Endodermal cell (in vitro differentiated cells): ENCODE measurements around the gene TMBIM6. TPM values are rescaled to one million over a fixed set of nuclear protein-coding genes. Genes with fewer than 3 reads are reported as not detected.

Source experiments
- DNase-seq: peaks from one replicate; pipeline ENCODE4 v3.0.0-alpha.2; 2017
- H3K27ac ChIP-seq: 2 replicates; pipeline ENCODE4 v1.5.1; 2013; ENCODE audit warnings: mild to moderate bottlenecking, low read depth, low read length, moderate library complexity
- H3K27me3 ChIP-seq: 2 replicates; pipeline ENCODE4 v1.6.1; 2013; ENCODE audit warnings: mild to moderate bottlenecking, low read length, moderate library complexity; ENCODE audit not compliant: insufficient read depth, control insufficient read depth, poor library complexity, severe bottlenecking
- H3K36me3 ChIP-seq: 2 replicates; pipeline ENCODE4 v1.7.0; 2013; ENCODE audit warnings: mild to moderate bottlenecking, low read length, moderate library complexity; ENCODE audit not compliant: control insufficient read depth, insufficient read depth
- H3K4me1 ChIP-seq: one replicate; pipeline ENCODE4 v1.7.0; 2013; ENCODE audit warnings: low read length; ENCODE audit not compliant: control insufficient read depth, insufficient read depth
- H3K4me3 ChIP-seq: 2 replicates; pipeline ENCODE4 v1.5.1; 2013; ENCODE audit warnings: mild to moderate bottlenecking, low read length, moderate library complexity
- H3K9ac ChIP-seq: 2 replicates; pipeline ENCODE4 v1.6.1; 2013; ENCODE audit warnings: mild to moderate bottlenecking, low read length, moderate library complexity; ENCODE audit not compliant: poor library complexity, severe bottlenecking; ENCODE audit errors: extremely low read depth
- H3K9me3 ChIP-seq: 2 replicates; pipeline ENCODE4 v1.6.1; 2013; ENCODE audit warnings: mild to moderate bottlenecking, low read length, moderate library complexity; ENCODE audit not compliant: control insufficient read depth
- H3K27ac Mint-ChIP-seq: 2 replicates; pipeline ENCODE4 v1.8.0; 2020; ENCODE audit warnings: mixed read lengths
- H3K27me3 Mint-ChIP-seq: 2 replicates; pipeline ENCODE4 v1.8.0; 2021; ENCODE audit warnings: mild to moderate bottlenecking, mixed read lengths; ENCODE audit not compliant: insufficient read depth
- H3K36me3 Mint-ChIP-seq: 2 replicates; pipeline ENCODE4 v1.8.0; 2020; ENCODE audit warnings: low read depth, mixed read lengths
- H3K4me1 Mint-ChIP-seq: 2 replicates; pipeline ENCODE4 v1.8.0; 2020; ENCODE audit warnings: mixed read lengths
- H3K4me3 Mint-ChIP-seq: 2 replicates; pipeline ENCODE4 v1.8.0; 2020; ENCODE audit warnings: mild to moderate bottlenecking, moderate library complexity, mixed read lengths
- H3K9me3 Mint-ChIP-seq: 2 replicates; pipeline ENCODE4 v1.8.0; 2020; ENCODE audit warnings: mild to moderate bottlenecking, mixed read lengths
- CTCF ChIP-seq: fragments of 200-600 bp; sonication (generic); conservative IDR thresholded peaks from 2 replicates; pipeline ENCODE4 v1.5.0; 2021; ENCODE audit warnings: antibody characterized with exemption, mild to moderate bottlenecking
- WGBS, 2 experiments: methylation state at CpG; one replicate each; pipeline versions ENCODE4 v1.1.5 to v1.1.7; 2013; ENCODE audit warnings: missing lambda C conversion rate in 2 of 2, mixed read lengths in 1 of 2; ENCODE audit not compliant: insufficient coverage in 1 of 2, insufficient read length in 1 of 2; 5-methylcytosine and 5-hydroxymethylcytosine counted together
- total RNA-seq, 2 donors: library from RNA; stranded (reverse); fragmentation: NEBNext Ultra II Directional in 1 of 2; extraction: Animal tissue kit (Norgen Biotek cat#: 25700) in 1 of 2; gene quantifications; 2 replicates in 1 of 2; 3 replicates in 1 of 2; pipeline ENCODE4 v1.2.1, GENCODE V29; 2021

The TMBIM6 gene
- total RNA-seq, 2 donors from 2014 or later: 426 to 455 TPM

- no peaks in the 10 kb centered on the region for H3K27me3 Mint-ChIP-seq
- no peaks in the 10 kb centered on the region for H3K27me3 ChIP-seq
- 94 to 100% methylated on average over 2 to 20 of the region's 20 CpGs for WGBS, 2 experiments
- no peak overlapping the region for H3K27ac Mint-ChIP-seq
- H3K27ac ChIP-seq: no peak overlapping the region
- no peak overlapping the region for H3K4me3 ChIP-seq
- peaks cover 6% of the 10 kb centered on the region for H3K9me3 ChIP-seq
- no peaks in the 10 kb centered on the region for H3K4me1 ChIP-seq
- no peak for DNase-seq
- peaks cover 1% of the 10 kb centered on the region for H3K36me3 ChIP-seq
- no peak overlapping the region for H3K4me3 Mint-ChIP-seq
- peaks cover 10% of the 10 kb centered on the region for H3K36me3 Mint-ChIP-seq
- no peak overlapping the region for H3K9ac ChIP-seq
- TF ChIP-seq CTCF: no peak
- H3K9me3 Mint-ChIP-seq: peaks cover 4% of the 10 kb centered on the region
- H3K4me1 Mint-ChIP-seq: no peaks in the 10 kb centered on the region
Observed at GRCh38 chr12:49792181-49792970, 51.0 kb downstream of the TMBIM6 start.

- Histone ChIP-seq H3K36me3 (peaks cover 8% of the 10 kb centered on the region), H3K4me3 (no peak overlapping the region), H3K27ac (no peak overlapping the region), H3K27me3 (no peaks in the 10 kb centered on the region), H3K9ac (no peak overlapping the region), H3K4me1 (no peaks in the 10 kb centered on the region), H3K9me3 (no peaks in the 10 kb centered on the region)
- WGBS, 2 experiments: 92 to 100% methylated on average over 1 to 10 of the region's 11 CpGs
- Mint-ChIP-seq H3K9me3 (no peaks in the 10 kb centered on the region), H3K36me3 (peaks cover 6% of the 10 kb centered on the region), H3K4me3 (no peak overlapping the region), H3K27ac (no peak overlapping the region), H3K27me3 (no peaks in the 10 kb centered on the region), H3K4me1 (no peaks in the 10 kb centered on the region)
- TF ChIP-seq CTCF: no peak
- DNase-seq: no peak
Observed at GRCh38 chr12:49792976-49793580, 51.7 kb downstream of the TMBIM6 start.

GRCh38 chr12:49793620-49794019, 52.3 kb downstream of the TMBIM6 start:
- H3K9me3 ChIP-seq: no peaks in the 10 kb centered on the region
- H3K4me3 ChIP-seq: no peak overlapping the region
- H3K4me3 Mint-ChIP-seq: no peak overlapping the region
- no peak overlapping the region for H3K27ac ChIP-seq
- H3K27me3 Mint-ChIP-seq: no peaks in the 10 kb centered on the region
- peaks cover 14% of the 10 kb centered on the region for H3K36me3 ChIP-seq
- no peak overlapping the region for H3K9ac ChIP-seq
- H3K27ac Mint-ChIP-seq: no peak overlapping the region
- DNase-seq: no peak
- H3K4me1 ChIP-seq: no peaks in the 10 kb centered on the region
- no peaks in the 10 kb centered on the region for H3K27me3 ChIP-seq
- H3K4me1 Mint-ChIP-seq: no peaks in the 10 kb centered on the region
- no peaks in the 10 kb centered on the region for H3K9me3 Mint-ChIP-seq
- no peak for TF ChIP-seq CTCF
- peaks cover 8% of the 10 kb centered on the region for H3K36me3 Mint-ChIP-seq
- WGBS, 2 experiments: 93 to 100% methylated on average over 6 to 9 of the region's 9 CpGs
